CD4-positive, alpha-beta T cell (primary cell): ENCODE data around the gene CFAP57. TPM values are rescaled to one million over a fixed set of nuclear protein-coding genes. Genes with fewer than 3 reads are reported as not detected.

ENCODE experiments used
- ATAC-seq: fragments of 200-7000 bp; cut with Tn5 transposase; one replicate; pipeline ENCODE4 v1.10.0; 2022; ENCODE audit warnings: mild to moderate bottlenecking; ENCODE audit not compliant: poor library complexity
- CTCF ChIA-PET: fragments of 350-600 bp; sonication (Branson Sonifier 250); formaldehyde crosslinking; loops from one replicate; lab custom pipeline; 2021; ENCODE audit warnings: antibody characterized with exemption, inconsistent platforms; lab: Charles Lee
- POLR2A ChIA-PET: fragments of 350-600 bp; sonication (Branson Sonifier 250); formaldehyde crosslinking; loops from one replicate; lab custom pipeline; 2021; ENCODE audit warnings: antibody characterized with exemption, inconsistent platforms; lab: Charles Lee
- DNase-seq, 14 experiments: peaks; one replicate each; pipeline ENCODE4 v3.0.0-alpha.2; 2013 to 2020; ENCODE audit warnings: mixed read lengths in 2 of 14
- H3K27ac ChIP-seq, 2 donors: one replicate each; pipeline versions ENCODE4 v1.5.1 to v1.7.0; 2013; ENCODE audit warnings: low read length in 2 of 2, low read depth in 1 of 2, mild to moderate bottlenecking in 1 of 2
- H3K27me3 ChIP-seq, 2 experiments: 1 replicate in 1 of 2; 2 replicates in 1 of 2; pipeline versions ENCODE4 v1.6.1 to v1.7.0; 2013; ENCODE audit warnings: low read length in 2 of 2, control low read depth in 1 of 2, mild to moderate bottlenecking in 1 of 2, moderate library complexity in 1 of 2; ENCODE audit not compliant: insufficient read depth in 2 of 2, control insufficient read depth in 1 of 2
- H3K36me3 ChIP-seq: one replicate; pipeline ENCODE4 v1.6.1; 2013; ENCODE audit warnings: low read length, control low read depth; ENCODE audit not compliant: insufficient read depth
- H3K4me1 ChIP-seq: one replicate; pipeline ENCODE4 v1.6.1; 2013; ENCODE audit warnings: low read length, control low read depth; ENCODE audit not compliant: insufficient read depth
- H3K4me3 ChIP-seq: one replicate; pipeline ENCODE4 v1.5.1; 2013; ENCODE audit warnings: mild to moderate bottlenecking, low read length, moderate library complexity
- H3K9me3 ChIP-seq, 2 experiments: 1 replicate in 1 of 2; 2 replicates in 1 of 2; pipeline versions ENCODE4 v1.6.1 to v1.7.0; 2013; ENCODE audit warnings: low read length in 2 of 2, mild to moderate bottlenecking in 2 of 2, control low read depth in 1 of 2, moderate library complexity in 1 of 2; ENCODE audit not compliant: control insufficient read depth in 1 of 2, insufficient read depth in 1 of 2
- H3K27ac Mint-ChIP-seq: one replicate; pipeline ENCODE4 v1.8.0; 2020; ENCODE audit warnings: mixed read lengths
- H3K27me3 Mint-ChIP-seq: one replicate; pipeline ENCODE4 v1.8.0; 2021; ENCODE audit warnings: mixed read lengths
- H3K36me3 Mint-ChIP-seq: one replicate; pipeline ENCODE4 v1.8.0; 2021; ENCODE audit warnings: low read depth, mixed read lengths
- H3K4me1 Mint-ChIP-seq: one replicate; pipeline ENCODE4 v1.8.0; 2021; ENCODE audit warnings: low read depth, mixed read lengths
- H3K4me3 Mint-ChIP-seq: one replicate; pipeline ENCODE4 v1.8.0; 2020; ENCODE audit warnings: mild to moderate bottlenecking, mixed read lengths
- H3K9me3 Mint-ChIP-seq: one replicate; pipeline ENCODE4 v1.8.0; 2020; ENCODE audit warnings: mixed read lengths
- CTCF ChIP-seq: fragments of 200-600 bp; IDR thresholded peaks from one replicate; pipeline ENCODE4 v1.8.0; 2022; ENCODE audit warnings: antibody characterized with exemption, mild to moderate bottlenecking
- intact Hi-C, 2 experiments: fragments of 100-400 bp; cut with DNase I in 1 of 2; cut with micrococcal nuclease in 1 of 2; formaldehyde crosslinking; loops; one replicate each; pipeline versions ENCODE4 v1.15.1 to v1.9.0; 2023 to 2025; cut with DNase I, micrococcal nuclease
- total RNA-seq, 174 experiments: library from RNA in 2 of 174; stranded (reverse) in 2 of 174; gene quantifications; one replicate each; pipeline ENCODE4 v1.2.3 and lab custom pipeline; 2021 to 2026

CFAP57 gene
- total RNA-seq, 2 experiments from 2014 or later, result not detected

- Histone ChIP-seq H3K27ac (no peak overlapping the region), H3K27me3 (no peaks in the 10 kb centered on the region), H3K4me3 (no peak overlapping the region), H3K4me1 (no peaks in the 10 kb centered on the region), H3K9me3 (no peaks in the 10 kb centered on the region), H3K36me3 (no peaks in the 10 kb centered on the region)
- POLR2A ChIA-PET, result no interaction called here
- Mint-ChIP-seq H3K4me1 (no peaks in the 10 kb centered on the region), H3K36me3 (no peaks in the 10 kb centered on the region), H3K9me3 (no peaks in the 10 kb centered on the region), H3K27me3 (peaks cover under 1% of the 10 kb centered on the region), H3K27ac (no peak overlapping the region), H3K4me3 (no peak overlapping the region)
- intact Hi-C loops, result no loop called here
- no peak for DNase-seq
- ATAC-seq, result no peak
- CTCF ChIA-PET, result no interaction called here
- TF ChIP-seq CTCF, result no peak
Measured at GRCh38 chr1:43184388-43184787, 12.3 kb downstream of the CFAP57 start.

GRCh38 chr1:43184995-43185394, 12.9 kb downstream of the CFAP57 start:
- CTCF ChIA-PET, result no interaction called here

GRCh38 chr1:43188106-43188505, 16.0 kb downstream of the CFAP57 start:
- H3K27me3 Mint-ChIP-seq, result peaks cover 15% of the 10 kb centered on the region
- no peak overlapping the region for H3K4me3 Mint-ChIP-seq
- H3K4me3 ChIP-seq, result no peak overlapping the region
- DNase-seq, result no peak
- ChIA-PET POLR2A (no interaction called here), CTCF (no interaction called here)
- no peaks in the 10 kb centered on the region for H3K36me3 ChIP-seq
- H3K27ac Mint-ChIP-seq, result no peak overlapping the region
- H3K27ac ChIP-seq, result no peak overlapping the region
- intact Hi-C loops, result no loop called here
- no peak for ATAC-seq
- H3K9me3 ChIP-seq, result peaks cover 0 to 15% of the 10 kb centered on the region in 2 experiments
- no peaks in the 10 kb centered on the region for H3K9me3 Mint-ChIP-seq
- no peaks in the 10 kb centered on the region for H3K4me1 Mint-ChIP-seq
- no peaks in the 10 kb centered on the region for H3K4me1 ChIP-seq
- no peaks in the 10 kb centered on the region for H3K36me3 Mint-ChIP-seq
- no peaks in the 10 kb centered on the region for H3K27me3 ChIP-seq
- TF ChIP-seq CTCF, result no peak

More at GRCh38 chr1:43184995-43185394, 12.9 kb downstream of the CFAP57 start:
- H3K9me3 Mint-ChIP-seq, result no peaks in the 10 kb centered on the region
- Histone ChIP-seq H3K4me3 (no peak overlapping the region), H3K27me3 (no peaks in the 10 kb centered on the region), H3K27ac (no peak overlapping the region), H3K36me3 (no peaks in the 10 kb centered on the region), H3K4me1 (no peaks in the 10 kb centered on the region), H3K9me3 (peaks cover 0 to under 1% of the 10 kb centered on the region in 2 experiments)
- peaks cover 6% of the 10 kb centered on the region for H3K27me3 Mint-ChIP-seq
- DNase-seq (no peak), ATAC-seq (no peak)
- no peak overlapping the region for H3K27ac Mint-ChIP-seq
- TF ChIP-seq CTCF, result no peak
- POLR2A ChIA-PET, result no interaction called here
- no peaks in the 10 kb centered on the region for H3K4me1 Mint-ChIP-seq
- intact Hi-C loops, result no loop called here
- H3K4me3 Mint-ChIP-seq, result no peak overlapping the region
- H3K36me3 Mint-ChIP-seq, result no peaks in the 10 kb centered on the region
